SU-DHL-6 (cell line): ENCODE data around the gene RBM41.

ENCODE experiments used
- H2AFZ ChIP-seq: fragments of 200-600 bp; sonication (generic); 2 replicates; pipeline ENCODE4 v1.6.1; 2014; ENCODE audit warnings: low read depth, mild to moderate bottlenecking, moderate library complexity, mixed read lengths, antibody characterized with exemption, low read length; ENCODE audit not compliant: severe bottlenecking
- H3F3A ChIP-seq: fragments of 200-600 bp; shearing (Covaris generic); 2 replicates; pipeline ENCODE4 v1.6.0; 2016; ENCODE audit warnings: antibody characterized with exemption, mild to moderate bottlenecking; ENCODE audit not compliant: insufficient read depth
- H3K27ac ChIP-seq: fragments of 200-600 bp; sonication (generic); 2 replicates; pipeline ENCODE4 v1.5.1; 2016; ENCODE audit warnings: low read depth, mild to moderate bottlenecking, low read length, moderate library complexity, mixed read lengths
- H3K27me3 ChIP-seq: fragments of 200-600 bp; sonication (generic), shearing (Covaris generic); 2 replicates; pipeline ENCODE4 v1.6.0; 2014; ENCODE audit warnings: mild to moderate bottlenecking, low read length
- H3K36me3 ChIP-seq: fragments of 200-600 bp; sonication (generic); 2 replicates; pipeline ENCODE4 v1.6.1; 2014; ENCODE audit warnings: mild to moderate bottlenecking, low read length, mixed read lengths
- H3K4me2 ChIP-seq: fragments of 300-600, 200-600 bp; shearing (Covaris generic), sonication (generic); 2 replicates; pipeline ENCODE4 v1.6.0; 2014; ENCODE audit warnings: low read length, low read depth, mild to moderate bottlenecking; ENCODE audit not compliant: poor library complexity, severe bottlenecking
- H3K4me3 ChIP-seq: fragments of 200-600 bp; sonication (generic); 2 replicates; pipeline ENCODE4 v1.5.1; 2014; ENCODE audit warnings: antibody characterized with exemption, low read length, mild to moderate bottlenecking, mixed read lengths; ENCODE audit not compliant: insufficient read depth, poor library complexity, severe bottlenecking
- H3K79me2 ChIP-seq: fragments of 200-600 bp; sonication (generic); 2 replicates; pipeline ENCODE4 v1.6.1; 2014; ENCODE audit warnings: mild to moderate bottlenecking, low read length, moderate library complexity; ENCODE audit not compliant: insufficient read depth
- H3K9ac ChIP-seq: fragments of 200-600 bp; sonication (generic); 2 replicates; pipeline ENCODE4 v1.7.0; 2014; ENCODE audit warnings: mild to moderate bottlenecking, low read length
- H3K9me2 ChIP-seq: fragments of 200-600 bp; sonication (generic); replicated peaks from 2 replicates; pipeline ENCODE4 v1.6.1; 2014; ENCODE audit warnings: low read length; ENCODE audit not compliant: insufficient read depth
- H3K9me3 ChIP-seq: fragments of 200-600 bp; sonication (generic); 2 replicates; pipeline ENCODE4 v1.6.1; 2014; ENCODE audit warnings: low read length, mixed read lengths; ENCODE audit not compliant: insufficient read depth
- H4K20me1 ChIP-seq: fragments of 200-600 bp; sonication (generic); 2 replicates; pipeline ENCODE4 v1.6.1; 2014; ENCODE audit warnings: low read depth, mild to moderate bottlenecking, antibody characterized with exemption, low read length, moderate library complexity, mixed read lengths
- EZH2phosphoT487 ChIP-seq: fragments of 200-600 bp; sonication (generic), shearing (Covaris generic); conservative IDR thresholded peaks from 2 replicates; pipeline ENCODE4 v1.6.1; 2018; ENCODE audit warnings: mild to moderate bottlenecking, antibody characterized with exemption, low read length, moderate library complexity, mixed read lengths
- TF ChIP-seq, protein P1 (sequence below): fragments of 200-600 bp; sonication (generic); IDR thresholded peaks from one replicate; pipeline ENCODE4 v1.5.1; 2017; ENCODE audit warnings: antibody characterized with exemption, mild to moderate bottlenecking, low read length, moderate library complexity; ENCODE audit not compliant: insufficient read depth, poor library complexity, severe bottlenecking

Gene RBM41

DNA sequence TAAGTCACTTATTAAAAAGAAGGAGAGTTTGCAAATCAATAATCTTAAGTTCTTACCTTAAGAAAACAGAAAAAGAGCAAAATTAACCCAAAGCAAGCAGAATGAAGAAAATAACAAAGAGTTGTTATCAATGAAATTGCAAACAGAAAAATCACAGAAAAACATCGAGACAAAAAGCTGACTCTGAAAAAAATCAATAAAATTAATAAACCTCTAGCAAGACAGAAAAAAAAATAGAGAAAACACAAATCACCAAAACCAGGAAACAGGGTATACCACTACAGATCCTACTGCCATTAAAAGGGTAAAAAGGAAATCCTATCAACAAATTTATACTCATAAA, 17.3 kb upstream of the RBM41 start:
- Histone ChIP-seq H3K9ac (no peak overlapping the region), H4K20me1 (no peaks in the 10 kb centered on the region), H2AFZ (no peak overlapping the region), H3K36me3 (no peaks in the 10 kb centered on the region), H3K27ac (no peak overlapping the region), H3K9me3 (no peaks in the 10 kb centered on the region), H3K9me2 (no peaks in the 10 kb centered on the region), H3F3A (no peaks in the 10 kb centered on the region), H3K4me3 (no peak overlapping the region), H3K4me2 (no peak overlapping the region), H3K27me3 (no peaks in the 10 kb centered on the region), H3K79me2 (no peaks in the 10 kb centered on the region)
- TF ChIP-seq, protein P1, sequence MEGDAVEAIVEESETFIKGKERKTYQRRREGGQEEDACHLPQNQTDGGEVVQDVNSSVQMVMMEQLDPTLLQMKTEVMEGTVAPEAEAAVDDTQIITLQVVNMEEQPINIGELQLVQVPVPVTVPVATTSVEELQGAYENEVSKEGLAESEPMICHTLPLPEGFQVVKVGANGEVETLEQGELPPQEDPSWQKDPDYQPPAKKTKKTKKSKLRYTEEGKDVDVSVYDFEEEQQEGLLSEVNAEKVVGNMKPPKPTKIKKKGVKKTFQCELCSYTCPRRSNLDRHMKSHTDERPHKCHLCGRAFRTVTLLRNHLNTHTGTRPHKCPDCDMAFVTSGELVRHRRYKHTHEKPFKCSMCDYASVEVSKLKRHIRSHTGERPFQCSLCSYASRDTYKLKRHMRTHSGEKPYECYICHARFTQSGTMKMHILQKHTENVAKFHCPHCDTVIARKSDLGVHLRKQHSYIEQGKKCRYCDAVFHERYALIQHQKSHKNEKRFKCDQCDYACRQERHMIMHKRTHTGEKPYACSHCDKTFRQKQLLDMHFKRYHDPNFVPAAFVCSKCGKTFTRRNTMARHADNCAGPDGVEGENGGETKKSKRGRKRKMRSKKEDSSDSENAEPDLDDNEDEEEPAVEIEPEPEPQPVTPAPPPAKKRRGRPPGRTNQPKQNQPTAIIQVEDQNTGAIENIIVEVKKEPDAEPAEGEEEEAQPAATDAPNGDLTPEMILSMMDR: no peak
- TF ChIP-seq EZH2phosphoT487: no peak

GRCh38 chrX:107135049-107135964, 16.7 kb upstream of the RBM41 start:
- no peak overlapping the region for H2AFZ ChIP-seq
- no peak overlapping the region for H3K9ac ChIP-seq
- no peak overlapping the region for H3K4me3 ChIP-seq

GRCh38 chrX:107123750-107124149, 5.1 kb upstream of the RBM41 start:
- no peaks in the 10 kb centered on the region for H4K20me1 ChIP-seq
- no peak overlapping the region for H2AFZ ChIP-seq
- H3K27me3 ChIP-seq: no peaks in the 10 kb centered on the region
- no peaks in the 10 kb centered on the region for H3K79me2 ChIP-seq
- no peaks in the 10 kb centered on the region for H3K36me3 ChIP-seq
- no peaks in the 10 kb centered on the region for H3K9me3 ChIP-seq
- TF ChIP-seq, protein P1: no peak
- no peak for TF ChIP-seq EZH2phosphoT487
- no peak overlapping the region for H3K4me2 ChIP-seq
- no peak overlapping the region for H3K27ac ChIP-seq
- H3K9me2 ChIP-seq: no peaks in the 10 kb centered on the region
- H3K9ac ChIP-seq: no peak overlapping the region
- no peak overlapping the region for H3K4me3 ChIP-seq
- H3F3A ChIP-seq: no peaks in the 10 kb centered on the region

More at GRCh38 chrX:107135049-107135964, 16.7 kb upstream of the RBM41 start:
- no peaks in the 10 kb centered on the region for H3K79me2 ChIP-seq
- no peak overlapping the region for H3K4me2 ChIP-seq
- no peak overlapping the region for H3K27ac ChIP-seq
- no peaks in the 10 kb centered on the region for H3K9me2 ChIP-seq
- H3F3A ChIP-seq: no peaks in the 10 kb centered on the region
- no peak for TF ChIP-seq EZH2phosphoT487
- TF ChIP-seq, protein P1: no peak
- H3K9me3 ChIP-seq: no peaks in the 10 kb centered on the region
- H4K20me1 ChIP-seq: no peaks in the 10 kb centered on the region
- no peaks in the 10 kb centered on the region for H3K27me3 ChIP-seq
- H3K36me3 ChIP-seq: no peaks in the 10 kb centered on the region
